ENCODE data around the gene IFT22.
A peak's percentile ranks its signal among the peaks of the same experiment; 100 is the strongest.

The IFT22 gene

GRCh38 chr7:101278461-101279292, 42.9 kb downstream of the IFT22 start:
- Histone ChIP-seq H3K9me3 (ENCODE audit: control insufficient read depth, insufficient read depth, low read depth, low read length) (no peaks in the 10 kb centered on the region), H3K4me3 (ENCODE audit: low read depth, low read length) (no peak overlapping the region), H3K27ac (ENCODE audit: extremely low read depth, low read depth, low read length) (no peak overlapping the region), H3K36me3 (ENCODE audit: control insufficient read depth in 2 of 2, insufficient read depth in 1 of 2, low read length in 2 of 2) (no peaks in the 10 kb centered on the region), H3K4me1 (ENCODE audit: control insufficient read depth, insufficient read depth, low read length) (no peaks in the 10 kb centered on the region)
- ChIA-PET CTCF (interaction anchor here (0.6 to 1.4 kb wide), 3 partner anchors 35 to 161 kb away, joined by 3 to 5 read pairs (median 3); no protein-coding TSS in a partner anchor), POLR2A (no interaction called here)
- TF ChIP-seq ZNF510 (tag by site-specific recombination; IDR thresholded peaks at IDR 0.05; ENCODE audit: insufficient replicate concordance) (no peak), ZNF121 (tag by site-specific recombination; IDR thresholded peaks at IDR 0.05) (peak; percentile 68; the same call in 1 of the 2 replicates)

GRCh38 chr7:101277155-101277554, 44.5 kb downstream of the IFT22 start:
- Histone ChIP-seq H3K4me1 (ENCODE audit: control insufficient read depth, insufficient read depth, low read length) (no peaks in the 10 kb centered on the region), H3K36me3 (ENCODE audit: control insufficient read depth in 2 of 2, insufficient read depth in 1 of 2, low read length in 2 of 2) (no peaks in the 10 kb centered on the region), H3K27ac (ENCODE audit: extremely low read depth, low read depth, low read length) (no peak overlapping the region), H3K9me3 (ENCODE audit: control insufficient read depth, insufficient read depth, low read depth, low read length) (no peaks in the 10 kb centered on the region), H3K4me3 (ENCODE audit: low read depth, low read length) (no peak overlapping the region)
- POLR2A ChIA-PET: no interaction called here
- CTCF ChIA-PET: interaction anchor here (0.6 to 0.7 kb wide), 2 partner anchors 123 to 569 kb away, joined by 3 read pairs; partner anchors contain the start of gene AP1S1
- TF ChIP-seq SETDB1 (IDR thresholded peaks at IDR 0.05; ENCODE audit: insufficient read length, low read length) (no peak), ZBTB17 (tag by site-specific recombination; IDR thresholded peaks at IDR 0.05) (no peak), ZFP69B (tag by site-specific recombination; IDR thresholded peaks at IDR 0.05) (no peak), ZNF10 (tag by site-specific recombination; IDR thresholded peaks at IDR 0.05) (no peak), MYNN (tag by site-specific recombination; IDR thresholded peaks at IDR 0.05; ENCODE audit: borderline replicate concordance) (no peak), ZNF623 (tag by site-specific recombination; IDR thresholded peaks at IDR 0.05) (no peak), GLIS2 (tag by site-specific recombination; IDR thresholded peaks at IDR 0.05) (no peak), ZNF423 (tag by site-specific recombination; IDR thresholded peaks at IDR 0.05) (no peak), ZBTB8A (tag by site-specific recombination; IDR thresholded peaks at IDR 0.05) (no peak), GLI4 (tag by site-specific recombination; IDR thresholded peaks at IDR 0.05) (no peak), KLF7 (tag by site-specific recombination; IDR thresholded peaks at IDR 0.05; ENCODE audit: borderline replicate concordance) (no peak), CTCF (tag by site-specific recombination; IDR thresholded peaks at IDR 0.05) (no peak), ZNF148 (tag by site-specific recombination; IDR thresholded peaks at IDR 0.05; ENCODE audit: borderline replicate concordance) (no peak), ZNF645 (tag by site-specific recombination; IDR thresholded peaks at IDR 0.05) (no peak), ZNF837 (tag by site-specific recombination; IDR thresholded peaks at IDR 0.05) (no peak), ZSCAN16 (tag by site-specific recombination; IDR thresholded peaks at IDR 0.05) (no peak), ZBTB10 (tag by site-specific recombination; IDR thresholded peaks at IDR 0.05) (no peak), ZBTB49 (tag by site-specific recombination; IDR thresholded peaks at IDR 0.05; ENCODE audit: low read depth) (no peak), ZNF580 (tag by site-specific recombination; IDR thresholded peaks at IDR 0.05) (no peak)
